ENCODE data around the gene NELL1.
"Not testable (repeated sequence)": the region's sequence is repeated elsewhere in the genome, so short reads cannot be mapped to it uniquely, and the experiment has no call there.

NELL1 gene

DNA sequence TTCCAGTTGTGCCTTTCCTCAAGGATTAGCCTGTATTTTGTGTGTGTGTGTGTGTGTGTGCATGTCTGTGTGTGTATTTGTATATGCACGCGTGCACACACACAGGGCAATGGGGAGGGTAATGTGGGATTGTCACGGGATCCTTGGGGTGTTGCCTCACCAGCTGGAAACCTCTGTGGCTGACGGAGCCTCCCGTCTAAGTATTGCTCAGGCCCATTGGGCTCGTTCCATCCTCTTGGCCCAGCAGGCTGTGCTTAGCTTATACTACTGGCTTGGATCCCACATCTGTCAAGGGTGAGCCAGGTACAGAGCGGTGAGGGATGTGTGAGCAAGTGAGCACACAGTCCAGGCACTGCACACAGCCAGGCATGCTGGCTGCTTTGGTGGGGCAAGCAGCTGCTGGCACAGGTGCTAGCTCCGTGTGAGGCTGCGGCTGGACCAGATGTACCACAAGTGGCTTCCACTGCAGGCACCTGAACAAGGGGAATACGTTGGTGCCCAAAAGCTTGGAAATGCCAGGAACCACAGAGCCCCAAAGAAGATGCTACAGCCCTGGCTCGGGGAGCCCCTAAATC, 462.8 kb downstream of the NELL1 start:
- no peak for DNase-seq

DNA sequence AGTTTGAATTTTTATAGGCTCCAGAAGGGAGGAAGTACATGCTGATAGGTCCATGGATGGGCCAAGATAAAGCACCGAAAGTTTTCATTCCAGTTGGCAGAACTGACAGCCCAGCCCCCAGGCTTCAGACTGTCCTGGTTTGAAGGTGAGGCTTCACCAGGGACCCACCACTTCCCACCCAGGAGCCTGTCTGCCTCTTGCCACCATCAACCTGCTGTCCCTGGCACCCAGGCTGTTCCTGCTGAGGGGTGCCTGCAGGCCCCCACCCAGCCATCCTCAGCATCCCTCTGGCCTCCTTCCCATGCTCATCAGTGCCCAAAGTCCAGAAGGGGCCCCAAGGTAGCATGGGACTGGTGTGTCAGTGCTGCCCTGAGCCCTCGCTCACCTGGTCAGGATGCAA, 463.9 kb downstream of the NELL1 start:
- no peak for DNase-seq

DNA sequence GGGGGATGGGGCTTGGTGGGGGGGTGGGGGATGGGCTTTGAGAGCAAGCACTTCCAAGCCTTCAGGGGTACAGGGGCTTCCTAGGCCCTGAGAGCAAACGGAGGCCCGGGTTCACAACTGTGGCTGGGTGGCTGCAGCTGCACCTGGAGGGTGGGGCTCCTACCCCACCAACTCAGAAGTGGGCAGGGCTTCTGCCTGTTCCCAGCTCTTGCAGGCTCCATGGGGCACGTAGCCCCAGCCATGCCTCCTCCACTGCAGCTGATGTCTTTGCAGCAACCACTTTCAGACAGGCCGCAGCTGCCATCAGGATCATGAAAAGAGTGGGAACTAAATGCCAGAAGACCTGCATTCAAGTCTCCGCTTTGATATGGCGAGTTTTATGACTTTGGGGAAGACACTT, 464.3 kb downstream of the NELL1 start:
- DNase-seq: no peak

DNA sequence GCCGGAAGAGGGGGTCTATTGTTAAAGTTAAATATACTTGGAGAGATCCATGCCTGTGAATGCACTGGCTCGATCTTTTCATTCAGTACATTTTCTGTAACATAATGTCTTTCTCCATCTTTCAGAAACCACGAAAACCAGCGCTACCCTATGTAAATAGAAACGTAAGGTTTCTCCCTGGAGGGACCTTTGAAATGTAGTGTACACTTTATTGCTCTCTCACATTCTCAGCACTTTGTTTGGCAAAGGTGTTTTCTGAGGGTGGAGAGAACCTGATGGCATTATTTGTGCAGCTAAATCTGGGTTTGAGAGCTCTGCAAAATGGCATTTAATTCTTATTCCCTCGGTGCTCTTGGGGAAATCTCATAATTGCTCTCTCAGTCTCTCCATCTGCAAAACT, 468.4 kb downstream of the NELL1 start:
- DNase-seq: no peak

DNA sequence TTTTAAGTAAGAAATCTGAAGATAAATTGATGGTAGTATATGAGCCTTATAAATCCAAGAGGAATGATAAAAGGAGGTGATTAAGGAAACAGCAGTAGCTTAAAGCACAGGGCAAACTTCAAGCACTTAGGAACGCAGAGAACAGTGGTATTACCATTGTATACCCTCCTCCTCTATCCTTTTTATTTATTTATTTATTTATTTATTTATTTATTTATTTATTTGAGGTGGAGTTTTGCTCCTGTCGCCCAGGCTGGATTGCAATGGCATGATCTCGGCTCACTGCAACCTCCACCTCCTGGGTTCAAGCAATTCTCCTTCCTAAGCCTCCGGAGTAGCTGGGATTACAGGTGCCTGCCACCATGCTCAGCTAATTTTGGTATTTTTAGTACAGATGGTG, 472.2 kb downstream of the NELL1 start:
- not testable (repeated sequence) for DNase-seq

DNA sequence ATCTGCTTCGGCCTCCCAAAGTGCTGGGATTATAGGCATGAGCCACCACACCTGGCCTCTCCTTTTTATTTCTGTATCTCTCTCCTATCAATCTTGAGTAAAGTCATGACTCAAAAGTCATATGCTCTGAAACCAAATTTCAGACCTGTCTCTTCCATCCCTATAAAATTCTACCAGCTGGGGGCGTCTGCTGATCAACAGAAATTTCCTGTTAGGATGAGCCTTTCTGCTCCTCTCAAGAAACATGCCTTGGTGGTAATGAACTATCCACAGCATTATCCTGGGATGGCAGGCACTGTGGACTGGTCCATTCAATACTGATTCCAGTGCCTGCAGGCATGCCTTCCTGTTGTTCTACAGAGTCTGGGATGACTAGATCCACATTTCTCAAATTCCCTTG, 472.6 kb downstream of the NELL1 start:
- no peak for DNase-seq

DNA sequence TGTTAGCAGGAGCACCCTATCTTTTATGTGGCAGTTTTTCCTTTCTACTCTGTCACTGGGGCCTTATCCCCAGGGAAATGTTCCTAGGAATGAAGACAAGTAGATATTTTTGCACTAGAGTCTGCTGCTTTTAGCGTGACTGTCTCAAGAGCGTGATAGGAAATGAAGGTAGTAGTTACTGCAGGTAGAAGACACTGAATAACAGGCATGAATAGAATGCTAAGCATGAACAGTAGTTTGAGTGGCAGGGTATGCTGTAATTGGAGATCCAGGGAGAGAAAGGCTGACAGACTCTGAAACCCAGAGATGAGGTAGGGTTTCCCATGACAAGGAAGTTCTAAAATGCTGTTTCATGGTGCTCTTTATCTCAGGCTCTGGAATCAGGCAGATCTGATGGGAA, 475.1 kb downstream of the NELL1 start:
- DNase-seq: no peak

DNA sequence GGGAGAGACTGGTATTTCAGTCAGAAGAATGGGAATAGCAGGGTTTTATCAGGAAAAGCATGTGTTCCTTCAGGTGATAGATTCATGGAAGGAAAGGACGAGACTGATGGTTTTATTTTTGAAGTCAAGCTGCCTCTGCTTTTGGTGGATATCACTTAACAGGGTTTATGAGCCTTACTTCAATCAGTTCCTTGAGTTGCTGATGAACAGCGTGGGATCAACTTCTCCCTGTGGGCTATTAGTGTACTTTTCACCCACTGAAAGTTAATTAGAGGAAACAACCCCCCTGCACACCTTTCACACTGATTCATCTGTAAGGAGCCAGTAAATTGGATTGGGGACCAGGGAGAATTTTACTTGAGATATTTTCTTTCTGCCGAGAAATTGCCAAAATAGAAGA, 479.0 kb downstream of the NELL1 start:
- DNase-seq: no peak

DNA sequence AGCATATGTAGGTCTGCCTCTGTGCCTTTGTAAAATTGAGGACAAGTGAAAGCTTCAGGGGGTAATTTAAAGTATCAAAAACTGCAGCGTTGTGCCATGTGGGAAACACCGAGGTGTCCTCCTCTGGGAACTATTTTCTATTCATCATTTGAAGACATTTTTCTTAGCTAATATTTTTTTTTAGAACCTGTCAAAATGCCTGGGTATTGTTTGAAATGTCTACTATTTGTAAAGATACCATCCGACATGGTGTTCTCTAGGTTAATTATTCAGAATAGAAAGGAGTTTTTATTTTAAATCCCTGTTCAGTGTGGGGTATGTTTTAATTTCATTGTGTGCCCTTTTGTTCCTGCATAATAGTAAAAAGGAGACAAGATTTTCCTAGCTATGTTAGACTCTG, 490.8 kb downstream of the NELL1 start:
- no peak for DNase-seq

DNA sequence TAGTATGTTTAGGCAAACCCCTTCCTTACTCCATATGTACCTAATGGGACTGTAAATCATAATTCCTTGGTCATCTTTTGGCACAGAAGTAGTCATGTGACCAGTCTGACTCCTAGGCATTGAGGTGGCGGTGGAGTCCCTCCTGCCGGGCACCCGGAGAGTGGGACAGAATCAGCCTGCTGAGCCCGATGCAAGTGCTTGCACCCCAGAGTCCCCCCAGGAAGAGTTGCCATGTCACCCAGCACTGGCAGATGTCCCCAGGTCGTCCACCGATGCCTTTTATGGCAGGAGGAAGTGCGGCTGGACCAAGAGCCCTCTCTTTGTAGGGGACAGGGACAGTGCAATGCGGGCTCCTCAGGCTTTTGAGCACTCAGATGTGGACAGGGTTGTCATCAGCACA, 500.3 kb downstream of the NELL1 start:
- no peak for DNase-seq

DNA sequence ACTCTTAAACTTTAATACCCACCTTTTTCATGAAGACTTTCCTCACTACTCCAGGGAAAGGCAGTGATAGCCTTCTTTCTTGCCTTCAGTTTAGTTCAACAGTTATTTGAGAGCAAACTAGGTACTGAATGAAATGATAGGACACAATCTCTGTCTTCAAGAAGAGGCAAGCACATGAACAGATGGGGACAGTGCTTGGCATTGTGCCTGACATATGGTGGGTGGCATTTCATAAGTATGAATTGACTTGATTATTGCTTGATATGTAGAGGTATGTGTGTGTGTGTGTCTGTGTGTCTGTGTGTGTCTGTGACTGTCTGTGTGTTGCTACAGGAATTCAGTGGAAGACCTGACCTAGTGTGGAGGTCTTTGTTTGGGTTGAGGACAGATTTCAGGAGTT, 504.1 kb downstream of the NELL1 start:
- no peak for DNase-seq

DNA sequence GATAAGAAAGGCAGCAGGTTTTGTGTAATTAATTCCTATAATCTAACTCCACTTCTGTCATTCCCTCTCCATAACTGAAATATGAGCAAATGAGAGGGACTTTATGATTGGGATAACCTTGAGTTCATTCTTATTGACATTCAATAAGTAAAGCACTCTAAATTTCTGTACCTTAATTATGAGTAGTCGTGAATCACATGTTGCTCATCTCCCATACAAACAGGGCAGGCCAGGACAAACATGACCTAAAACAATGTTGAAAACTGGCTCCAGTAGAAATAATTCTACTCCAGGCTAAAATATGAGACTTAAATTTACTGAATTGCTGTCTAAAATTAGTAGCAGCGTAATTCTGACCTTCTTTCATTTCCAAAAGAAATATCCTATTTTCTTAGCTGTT, 505.4 kb downstream of the NELL1 start:
- DNase-seq: no peak

DNA sequence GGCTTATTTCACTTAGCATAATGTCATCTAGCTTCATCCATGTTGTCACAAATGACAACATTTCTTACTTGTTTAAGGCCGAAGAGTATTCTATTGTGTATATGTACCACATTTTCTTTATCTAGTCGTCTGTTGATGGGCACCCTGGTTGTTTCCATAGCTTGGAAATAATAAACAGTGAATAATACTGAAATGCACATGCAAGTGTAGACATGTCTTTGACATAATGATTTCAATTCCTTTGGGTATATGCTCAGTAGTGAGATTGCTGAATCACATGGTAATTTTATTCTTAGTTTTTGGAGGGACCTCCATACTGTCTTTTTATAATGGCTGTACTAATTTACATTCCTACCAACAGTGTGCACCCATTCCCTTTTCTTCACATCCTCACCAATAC, 508.0 kb downstream of the NELL1 start:
- DNase-seq: no peak

DNA sequence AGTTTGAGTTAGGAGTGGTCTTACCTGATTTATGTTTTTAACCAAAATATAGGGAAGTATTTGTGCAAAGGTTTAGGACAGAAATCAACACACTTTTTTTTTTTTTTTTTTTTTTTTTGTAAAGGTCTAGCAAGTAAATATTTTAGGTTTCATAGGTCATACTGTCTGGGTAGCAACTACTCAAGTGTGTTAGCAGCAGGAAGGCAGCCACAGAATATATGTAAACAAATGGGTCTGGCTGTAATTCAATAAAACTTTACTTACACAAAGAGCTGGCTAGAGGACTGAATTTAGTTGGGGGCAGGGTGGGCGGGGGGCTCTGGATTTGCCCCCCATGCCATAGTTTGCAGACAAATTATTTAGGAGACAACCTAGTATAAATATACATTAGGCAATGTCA, 510.4 kb downstream of the NELL1 start:
- DNase-seq: no peak

DNA sequence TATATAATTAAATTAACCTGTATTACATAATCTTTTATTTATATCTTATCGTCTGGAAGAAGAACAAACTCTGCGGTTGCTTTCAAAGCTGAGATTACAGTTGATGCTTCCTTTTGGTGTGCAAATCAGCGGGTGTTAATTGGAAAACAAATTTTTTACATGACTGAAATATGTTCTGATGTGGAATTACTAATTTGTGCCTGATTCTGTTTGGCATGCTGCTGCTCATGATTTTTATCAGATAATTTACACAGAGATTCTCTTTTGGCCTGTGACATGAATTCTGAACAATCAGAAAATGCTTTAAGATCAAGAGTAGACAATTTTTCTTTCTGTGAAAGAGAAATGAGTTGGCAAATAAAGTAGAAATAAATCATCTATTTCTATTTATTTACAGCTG, 510.8 kb downstream of the NELL1 start:
- DNase-seq: no peak

DNA sequence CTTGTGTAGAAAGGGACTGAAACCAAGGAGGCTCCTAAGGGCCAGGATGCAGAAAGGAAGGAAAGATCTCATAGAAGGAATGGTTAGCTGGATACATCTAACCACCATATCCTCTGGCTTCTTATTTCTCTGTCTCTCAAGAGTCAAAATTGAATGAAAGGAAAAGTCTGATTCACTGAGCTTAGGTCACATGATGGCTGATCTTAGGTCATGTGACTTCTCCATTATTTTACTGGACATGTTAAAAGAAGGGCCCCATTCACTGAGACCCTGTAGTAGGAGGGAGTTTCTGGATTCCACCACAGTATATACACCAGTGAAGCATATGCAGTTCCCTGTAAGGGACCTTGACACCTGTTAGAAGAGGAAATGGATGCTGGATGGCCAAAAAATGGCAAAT, 516.6 kb downstream of the NELL1 start:
- DNase-seq: no peak

DNA sequence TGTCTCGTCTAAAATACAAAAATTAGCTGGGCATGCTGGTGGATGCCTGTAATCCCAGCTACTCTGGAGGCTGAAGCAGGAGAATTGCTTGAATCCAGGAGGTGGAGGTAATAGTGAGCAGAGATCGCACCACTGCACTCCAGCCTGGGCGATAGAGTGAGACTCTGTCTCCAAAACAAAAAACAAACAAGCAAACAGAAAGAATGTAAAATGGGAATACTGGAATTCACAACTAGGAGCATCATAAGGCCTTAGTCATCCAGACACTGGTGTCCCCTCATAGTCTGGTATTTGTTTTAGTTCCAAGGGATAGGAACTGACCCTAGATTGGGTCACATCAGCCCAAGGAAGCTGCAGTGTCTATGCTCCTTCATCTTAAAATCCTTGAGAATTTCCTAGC, 520.8 kb downstream of the NELL1 start:
- DNase-seq: no peak

DNA sequence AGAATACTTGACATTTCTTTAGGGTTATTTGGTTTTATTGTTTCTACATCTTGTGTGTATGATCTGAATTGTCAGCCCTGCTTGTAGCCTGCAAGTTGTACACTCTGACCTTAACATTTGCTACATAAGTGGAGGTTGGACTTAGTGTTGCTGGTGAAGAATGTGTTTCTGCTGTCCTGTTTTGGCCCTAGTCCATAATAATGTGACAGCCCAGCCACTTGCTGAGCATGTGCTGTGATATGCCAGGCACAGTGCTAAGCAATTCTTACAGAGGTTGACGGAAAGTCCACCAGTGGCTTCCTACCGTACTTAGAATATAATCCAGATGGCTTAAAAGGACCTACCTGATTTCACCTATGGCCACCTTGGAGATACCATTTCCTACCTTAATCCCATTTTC, 526.6 kb downstream of the NELL1 start:
- no peak for DNase-seq

DNA sequence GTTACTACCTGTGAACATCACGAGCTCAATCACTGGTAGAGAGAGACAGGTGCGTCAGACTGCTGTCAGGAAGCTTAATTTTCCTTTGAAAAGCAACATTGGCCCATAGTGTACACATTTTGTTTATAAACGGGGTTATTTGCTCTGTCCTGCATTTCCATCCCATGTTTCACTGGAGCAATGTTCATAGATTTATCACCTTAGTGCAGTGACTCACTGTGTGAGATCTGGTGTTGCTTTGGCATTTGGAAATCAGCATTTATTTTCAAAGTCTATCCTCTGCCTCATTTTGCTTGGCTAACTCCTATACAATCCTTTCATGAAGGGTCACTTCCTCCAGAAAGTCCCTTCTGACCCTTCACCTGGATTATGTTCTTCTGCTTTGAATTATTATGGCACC, 529.1 kb downstream of the NELL1 start:
- no peak for DNase-seq

DNA sequence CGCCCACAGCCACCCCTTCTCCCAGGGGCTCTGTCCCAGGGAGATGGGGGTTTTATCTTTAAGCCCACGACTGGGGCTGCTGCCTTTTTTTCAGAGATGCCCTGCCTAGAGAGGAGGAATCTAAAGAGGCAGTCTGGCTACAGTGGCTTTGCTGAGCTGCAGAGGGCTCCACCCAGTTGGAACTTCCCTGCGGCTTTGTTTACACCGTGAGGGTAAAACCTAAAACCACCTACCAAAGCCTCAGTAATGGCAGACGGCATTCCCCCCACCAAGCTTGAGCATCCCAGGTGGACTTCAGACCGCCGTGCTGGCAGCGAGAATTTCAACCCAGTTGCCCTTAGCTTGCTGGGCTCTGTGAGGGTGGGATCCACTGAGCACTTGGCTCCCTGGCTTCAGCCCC, 535.8 kb downstream of the NELL1 start:
- no peak for DNase-seq

DNA sequence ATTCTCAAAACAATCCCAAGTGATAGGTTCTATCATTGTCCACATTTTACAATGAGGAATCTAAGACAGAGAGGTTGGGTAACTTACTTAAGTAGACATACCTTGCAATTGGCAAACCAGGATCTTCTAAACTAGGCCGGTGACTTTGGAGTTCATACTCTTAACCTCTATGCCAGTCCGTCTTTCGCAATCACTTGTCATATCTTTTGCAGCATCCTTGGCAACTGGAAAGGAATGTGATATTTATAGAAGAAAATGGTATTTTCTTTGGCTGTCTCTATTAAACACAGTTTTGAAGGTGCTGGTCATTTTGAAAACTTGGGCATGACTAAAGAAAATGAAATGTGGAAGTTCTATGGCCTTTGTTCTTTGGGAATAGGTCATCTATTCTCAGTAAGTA, 556.5 kb downstream of the NELL1 start:
- no peak for DNase-seq

DNA sequence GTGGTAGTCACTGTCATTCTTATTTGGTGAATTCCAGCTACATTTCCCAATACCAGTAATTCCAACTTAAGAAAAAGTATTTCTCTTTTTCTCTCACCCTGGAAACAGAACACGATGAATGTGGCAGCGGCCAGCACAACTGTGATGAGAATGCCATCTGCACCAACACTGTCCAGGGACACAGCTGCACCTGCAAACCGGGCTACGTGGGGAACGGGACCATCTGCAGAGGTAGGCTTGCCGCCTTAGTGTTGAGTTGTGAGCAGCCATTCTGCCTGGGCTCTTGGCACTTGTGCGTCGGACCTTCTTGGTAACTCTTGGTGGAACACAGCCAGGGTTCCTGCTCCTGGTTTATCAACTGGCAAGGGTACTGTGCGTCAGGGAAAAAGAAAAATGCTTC, 559.8 kb downstream of the NELL1 start:
- DNase-seq: no peak

DNA sequence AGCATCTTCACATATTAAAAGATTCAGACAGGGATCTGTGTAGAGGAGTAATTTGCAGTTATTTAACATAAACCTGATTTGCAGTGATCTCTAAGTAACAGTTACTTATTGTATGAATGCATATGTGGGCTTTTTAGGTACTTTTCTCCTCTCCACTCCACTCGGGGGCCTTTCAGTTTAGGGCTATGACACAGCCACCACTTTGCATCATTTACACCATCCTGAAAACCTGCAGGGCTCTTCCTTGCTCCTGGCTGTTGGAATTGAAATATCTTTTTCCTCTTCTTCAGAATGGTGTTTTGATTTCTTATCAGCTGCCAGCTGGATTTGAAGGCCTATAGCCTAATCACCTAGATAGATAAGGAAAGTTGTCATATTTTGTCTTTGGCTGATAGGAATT, 580.8 kb downstream of the NELL1 start:
- DNase-seq: no peak

DNA sequence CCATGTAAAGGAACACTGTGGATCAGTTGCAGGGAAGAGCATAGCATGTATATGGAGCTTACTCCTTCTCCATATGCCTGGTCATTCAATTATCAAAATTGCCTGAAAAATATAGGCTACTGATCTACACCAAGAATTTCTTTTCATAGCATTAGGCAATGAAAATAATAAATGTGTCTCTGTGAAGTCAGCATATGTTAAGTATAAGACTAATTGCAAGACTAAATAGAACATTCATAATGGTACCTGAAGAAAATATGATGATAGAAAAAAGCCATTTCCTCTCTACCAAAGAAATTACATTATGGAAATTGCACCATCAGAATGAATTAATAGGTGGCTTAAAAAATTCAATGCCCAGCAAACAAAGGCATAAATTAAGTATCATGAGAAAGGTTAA, 584.7 kb downstream of the NELL1 start:
- no peak for DNase-seq

DNA sequence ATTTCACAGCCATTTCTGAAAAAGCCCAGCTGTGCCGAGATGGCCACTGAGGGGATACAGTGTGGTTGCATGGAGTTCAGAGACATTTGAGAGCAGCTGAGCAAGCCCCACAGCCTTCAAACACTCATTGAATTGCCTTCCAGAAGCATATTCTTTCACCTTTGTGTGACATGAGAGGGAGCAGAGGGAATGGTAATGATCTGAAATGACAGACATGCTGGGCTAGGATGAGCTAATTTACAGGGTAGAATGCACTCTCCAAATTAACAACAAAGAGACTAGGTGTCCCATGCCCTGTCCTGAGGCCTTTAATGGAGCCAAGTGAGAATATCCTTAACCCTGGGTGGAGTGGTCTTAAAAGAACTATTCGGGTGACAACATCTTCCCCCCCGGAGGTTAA, 585.4 kb downstream of the NELL1 start:
- no peak for DNase-seq

DNA sequence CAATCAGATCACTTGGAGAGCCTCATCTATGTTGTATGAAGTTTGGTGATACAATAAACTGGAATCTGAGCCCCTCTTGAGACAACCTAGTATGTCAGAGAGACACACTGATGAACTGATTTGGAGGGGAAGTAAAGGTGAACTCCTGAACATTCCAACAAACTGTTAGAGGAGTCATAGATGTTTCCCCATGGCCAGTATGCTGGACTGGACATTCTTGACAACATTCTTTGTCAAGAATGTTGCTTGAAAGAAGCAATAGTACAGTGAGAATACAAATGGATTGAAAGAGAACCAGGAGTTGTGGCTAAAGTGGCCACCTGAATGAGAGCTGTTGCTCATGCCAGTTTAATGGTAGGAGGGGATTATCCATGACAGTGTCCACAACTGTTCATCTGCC, 588.1 kb downstream of the NELL1 start:
- no peak for DNase-seq
